GM12872 (cell line): ENCODE measurements around the gene HYCC2.

Source experiments
- CTCF ChIP-seq: IDR thresholded peaks from 3 replicates; pipeline ENCODE4 v1.5.1; 2011; ENCODE audit warnings: low read depth, mild to moderate bottlenecking, low read length, moderate library complexity; ENCODE audit not compliant: insufficient read depth

HYCC2 gene

DNA sequence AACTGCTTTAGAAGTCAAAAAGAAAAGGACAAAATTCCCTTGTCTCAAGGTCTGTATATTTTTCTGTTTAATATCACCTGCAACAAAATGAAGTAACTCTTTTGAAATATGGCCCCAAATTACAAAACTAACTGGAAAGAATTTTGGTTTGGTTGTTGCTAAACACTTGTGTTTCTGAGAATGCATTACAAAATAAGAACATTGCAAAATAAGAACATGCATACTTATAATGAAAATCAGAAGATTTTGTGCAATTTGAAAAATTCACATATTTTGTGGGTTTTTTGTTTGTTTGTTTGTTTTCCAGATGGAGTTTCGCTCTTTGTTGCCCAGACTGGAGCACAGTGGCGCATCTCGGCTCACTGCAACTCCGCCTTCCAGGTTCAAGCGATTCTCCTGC, 22.1 kb upstream of the HYCC2 start:
- TF ChIP-seq CTCF: no peak

DNA sequence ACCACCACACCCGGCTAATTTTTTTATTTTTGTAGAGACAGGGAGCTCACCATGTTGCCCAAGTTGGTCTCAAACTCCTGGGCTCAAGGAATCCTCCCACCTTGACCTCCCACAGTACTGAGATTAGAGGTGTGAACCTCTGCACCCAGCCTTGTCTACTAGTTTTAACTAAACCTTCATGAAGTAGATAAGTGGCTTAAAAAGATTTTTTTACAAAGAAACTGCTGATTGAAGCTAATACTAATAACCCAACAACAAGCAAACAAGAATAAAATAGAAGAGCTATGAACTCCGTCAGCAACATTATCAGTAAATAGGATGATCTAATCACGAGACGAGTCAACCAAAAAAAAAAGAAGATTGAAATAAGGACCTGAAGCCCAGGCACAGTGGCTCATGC, 19.1 kb upstream of the HYCC2 start:
- TF ChIP-seq CTCF: no peak

DNA sequence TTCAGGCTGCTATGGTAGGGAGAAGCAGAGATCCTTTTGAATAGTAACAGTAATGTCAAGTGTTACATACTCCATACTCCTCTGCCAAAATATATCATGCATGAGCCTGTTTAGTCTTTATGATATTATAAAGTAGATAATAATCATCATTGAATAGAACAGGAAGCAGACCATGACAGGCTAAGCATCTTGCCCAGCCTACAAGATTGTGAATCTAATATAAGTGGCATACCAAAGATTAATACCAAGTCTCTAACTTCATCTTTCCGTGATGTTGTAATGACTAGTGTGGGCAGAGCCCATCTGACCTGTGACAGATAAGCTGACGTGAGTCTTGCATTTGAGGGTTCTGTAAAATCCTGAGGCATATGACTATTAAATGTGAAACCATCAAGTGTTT, 13.4 kb upstream of the HYCC2 start:
- no peak for TF ChIP-seq CTCF

GRCh38 chr2:201074996-201075395, 3.5 kb upstream of the HYCC2 start:
- no peak for TF ChIP-seq CTCF

GRCh38 chr2:201073071-201073470, 1.6 kb upstream of the HYCC2 start:
- no peak for TF ChIP-seq CTCF

GRCh38 chr2:201072201-201072530, 695 bp upstream of the HYCC2 start:
- no peak for TF ChIP-seq CTCF

- TF ChIP-seq CTCF: no peak
Observed at GRCh38 chr2:201070948-201071478, 458 bp downstream of the HYCC2 start.
